ENCODE data around the gene LRFN2.

DNA sequence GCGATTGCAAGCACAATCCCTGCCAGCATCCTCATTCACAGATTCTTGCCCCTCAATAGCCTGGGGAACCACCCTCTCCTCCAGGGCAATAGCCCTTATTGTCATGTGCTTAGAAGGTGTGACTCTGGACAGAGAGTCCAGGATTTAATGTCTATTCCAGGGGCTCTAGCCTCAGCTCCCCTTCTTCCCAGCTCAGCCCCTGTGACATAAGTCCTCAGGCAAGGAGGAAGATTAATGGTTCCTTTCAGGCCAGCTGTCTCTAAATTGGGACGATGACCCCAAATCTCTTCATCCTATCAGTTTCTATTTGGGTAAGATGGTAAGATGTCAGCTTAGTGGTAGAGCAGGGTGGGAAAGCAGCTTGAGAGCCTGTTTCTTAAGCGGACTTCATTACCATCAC is 8.1 kb downstream of the LRFN2 start:
- TF ChIP-seq POLR2A (IDR thresholded peaks at IDR 0.05) = no peak
- TF ChIP-seq, protein P1, sequence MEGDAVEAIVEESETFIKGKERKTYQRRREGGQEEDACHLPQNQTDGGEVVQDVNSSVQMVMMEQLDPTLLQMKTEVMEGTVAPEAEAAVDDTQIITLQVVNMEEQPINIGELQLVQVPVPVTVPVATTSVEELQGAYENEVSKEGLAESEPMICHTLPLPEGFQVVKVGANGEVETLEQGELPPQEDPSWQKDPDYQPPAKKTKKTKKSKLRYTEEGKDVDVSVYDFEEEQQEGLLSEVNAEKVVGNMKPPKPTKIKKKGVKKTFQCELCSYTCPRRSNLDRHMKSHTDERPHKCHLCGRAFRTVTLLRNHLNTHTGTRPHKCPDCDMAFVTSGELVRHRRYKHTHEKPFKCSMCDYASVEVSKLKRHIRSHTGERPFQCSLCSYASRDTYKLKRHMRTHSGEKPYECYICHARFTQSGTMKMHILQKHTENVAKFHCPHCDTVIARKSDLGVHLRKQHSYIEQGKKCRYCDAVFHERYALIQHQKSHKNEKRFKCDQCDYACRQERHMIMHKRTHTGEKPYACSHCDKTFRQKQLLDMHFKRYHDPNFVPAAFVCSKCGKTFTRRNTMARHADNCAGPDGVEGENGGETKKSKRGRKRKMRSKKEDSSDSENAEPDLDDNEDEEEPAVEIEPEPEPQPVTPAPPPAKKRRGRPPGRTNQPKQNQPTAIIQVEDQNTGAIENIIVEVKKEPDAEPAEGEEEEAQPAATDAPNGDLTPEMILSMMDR (IDR thresholded peaks at IDR 0.05) = no peak
